T47D (cell line): Measurements from ENCODE around the gene PDIA2.

Experiments
- DNase-seq, 2 experiments: peaks; one replicate each; pipeline versions ENCODE4 v3.0.0 to v3.0.0-alpha.2; 2011 to 2012; ENCODE audit warnings: low read depth in 1 of 2, low spot score in 1 of 2
- JUND ChIP-seq: IDR thresholded peaks from 2 replicates; pipeline ENCODE4 v1.6.1; 2012; ENCODE audit warnings: low read depth
- in situ Hi-C: cut with HindIII; loops from 2 replicates; pipeline ENCODE4 v1.10.0; 2016; ENCODE audit warnings: low sequenced_read_pairs, low pct_unique_long_range_greater_than_20kb

PDIA2 gene, protein sequence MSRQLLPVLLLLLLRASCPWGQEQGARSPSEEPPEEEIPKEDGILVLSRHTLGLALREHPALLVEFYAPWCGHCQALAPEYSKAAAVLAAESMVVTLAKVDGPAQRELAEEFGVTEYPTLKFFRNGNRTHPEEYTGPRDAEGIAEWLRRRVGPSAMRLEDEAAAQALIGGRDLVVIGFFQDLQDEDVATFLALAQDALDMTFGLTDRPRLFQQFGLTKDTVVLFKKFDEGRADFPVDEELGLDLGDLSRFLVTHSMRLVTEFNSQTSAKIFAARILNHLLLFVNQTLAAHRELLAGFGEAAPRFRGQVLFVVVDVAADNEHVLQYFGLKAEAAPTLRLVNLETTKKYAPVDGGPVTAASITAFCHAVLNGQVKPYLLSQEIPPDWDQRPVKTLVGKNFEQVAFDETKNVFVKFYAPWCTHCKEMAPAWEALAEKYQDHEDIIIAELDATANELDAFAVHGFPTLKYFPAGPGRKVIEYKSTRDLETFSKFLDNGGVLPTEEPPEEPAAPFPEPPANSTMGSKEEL

DNA sequence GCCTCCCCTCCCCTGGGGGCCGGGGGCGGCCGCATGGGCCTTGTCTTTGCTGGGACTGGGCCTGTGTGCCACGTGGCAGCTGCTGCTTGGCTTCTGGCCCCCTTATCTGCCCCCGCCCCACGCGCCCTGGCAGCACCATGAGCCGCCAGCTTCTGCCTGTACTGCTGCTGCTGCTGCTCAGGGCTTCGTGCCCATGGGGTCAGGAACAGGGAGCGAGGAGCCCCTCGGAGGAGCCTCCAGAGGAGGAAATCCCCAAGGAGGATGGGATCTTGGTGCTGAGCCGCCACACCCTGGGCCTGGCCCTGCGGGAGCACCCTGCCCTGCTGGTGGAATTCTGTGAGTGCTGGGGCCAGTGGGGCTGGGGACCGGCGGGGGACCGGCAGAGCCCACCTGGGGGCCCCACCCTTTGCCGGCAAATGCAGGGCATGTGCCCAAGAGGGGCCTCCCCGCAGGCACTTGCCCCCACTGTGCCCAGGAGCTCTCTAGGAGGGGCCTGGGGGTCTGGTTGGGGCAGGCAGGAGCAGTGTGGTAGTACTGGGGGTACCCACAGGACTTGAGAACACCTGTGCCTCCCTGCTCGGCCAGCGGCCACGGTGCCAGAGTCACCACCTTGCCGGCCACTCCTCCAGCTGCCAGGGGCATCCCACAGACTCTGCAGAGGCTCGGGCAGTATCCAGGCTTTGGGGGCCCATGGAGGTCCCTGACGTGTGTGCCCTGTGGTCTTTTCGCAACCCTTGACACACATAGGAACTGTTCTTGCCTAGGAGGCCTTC, at the start of gene PDIA2:
TSS of gene PDIA2 (plus strand) at position 132 of the 773 bp plus-strand sequence. CDS start at position 138, 6 bp downstream.
- in situ Hi-C loops, result no loop called here
- no peak for DNase-seq
- no peak for TF ChIP-seq JUND

DNA sequence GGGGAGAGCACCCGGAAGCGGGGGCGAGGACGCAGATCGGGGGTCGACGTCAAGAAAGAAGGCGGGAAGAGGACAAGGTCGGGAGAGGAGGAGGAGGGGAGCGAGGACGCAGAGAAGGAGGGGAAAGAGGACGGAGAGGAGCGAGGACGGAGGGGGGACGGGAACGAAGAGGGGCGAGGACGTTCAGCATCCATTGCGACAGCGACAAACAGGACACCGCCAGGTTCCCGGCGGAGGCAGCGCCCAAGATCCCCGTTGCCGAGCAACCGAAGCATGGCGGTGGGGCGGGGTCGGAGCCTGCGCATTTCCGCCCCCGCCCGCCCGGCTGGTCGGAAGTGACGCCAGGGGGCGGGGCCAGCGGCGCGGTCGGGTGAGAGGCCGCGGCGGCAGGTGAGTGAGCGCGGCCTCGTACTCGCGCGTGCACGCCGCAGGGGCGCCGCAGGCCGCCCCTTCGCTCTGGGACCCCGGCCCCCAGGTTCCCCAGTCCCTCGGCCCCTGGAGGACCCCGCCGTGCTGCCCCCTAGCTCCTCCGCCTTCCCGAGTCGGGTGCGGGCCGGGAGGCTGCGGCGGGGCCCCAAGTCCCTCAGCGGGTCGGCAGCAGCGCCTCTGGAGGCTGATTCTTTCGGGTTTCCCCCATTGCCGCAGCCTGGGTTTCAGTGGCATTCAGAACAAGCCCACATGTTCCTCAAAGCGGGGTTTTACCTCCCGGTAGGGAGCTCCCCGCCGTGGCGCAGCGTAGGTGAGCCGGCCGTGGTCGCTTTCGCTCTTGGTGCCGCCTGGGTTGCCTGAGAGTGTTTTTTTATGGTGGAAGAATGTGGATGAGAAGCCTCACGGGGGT, 48.3 kb upstream of the PDIA2 start, which contains the start of gene FAM234A:
TSS of gene FAM234A (plus strand) at position 354 of the 838 bp plus-strand sequence. CDS start 19,593 bp downstream, outside the sequence.
- peak; percentile 89 to 95 for DNase-seq
- no peak for TF ChIP-seq JUND
- in situ Hi-C loops, result no loop called here

DNA sequence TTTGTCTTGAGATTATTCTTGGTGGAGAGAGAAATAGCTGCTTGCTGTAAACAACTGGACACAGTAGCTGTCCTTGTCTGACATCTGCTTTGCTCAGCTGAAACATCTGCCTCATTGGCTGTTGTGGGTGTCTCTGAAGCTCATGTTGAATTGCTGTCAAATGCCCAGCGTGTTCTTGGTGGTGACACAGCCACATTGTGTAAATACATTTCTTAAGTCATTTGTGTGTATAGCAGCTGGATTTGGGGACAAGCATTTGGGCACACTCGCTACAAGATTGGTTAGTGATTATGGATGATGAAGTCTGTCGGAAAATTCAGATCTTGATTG, 43.1 kb upstream of the PDIA2 start:
- TF ChIP-seq JUND, result no peak
- DNase-seq, result peak in 1 of 2 experiments; percentile 23
- in situ Hi-C loops, result no loop called here

DNA sequence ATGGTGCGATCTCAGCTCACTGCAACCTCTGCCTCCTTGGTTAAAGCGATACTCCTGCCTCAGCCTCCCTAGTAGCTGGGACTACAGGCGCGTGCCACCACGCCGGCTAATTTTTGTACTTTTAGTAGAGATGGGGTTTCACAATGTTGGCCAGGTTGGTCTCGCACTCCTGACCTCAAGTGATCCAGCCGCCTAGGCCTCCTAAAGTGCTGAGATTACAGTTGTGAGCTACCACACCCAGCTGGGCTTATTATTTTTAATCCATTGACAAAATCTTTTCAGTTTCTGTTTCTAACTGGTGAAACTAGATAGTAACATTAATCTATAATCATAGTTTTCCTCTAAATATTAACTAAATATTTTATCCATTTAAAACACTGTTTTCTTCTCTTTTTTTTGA, 42.4 kb upstream of the PDIA2 start:
- in situ Hi-C loops, result no loop called here
- DNase-seq, result no peak
- no peak for TF ChIP-seq JUND

DNA sequence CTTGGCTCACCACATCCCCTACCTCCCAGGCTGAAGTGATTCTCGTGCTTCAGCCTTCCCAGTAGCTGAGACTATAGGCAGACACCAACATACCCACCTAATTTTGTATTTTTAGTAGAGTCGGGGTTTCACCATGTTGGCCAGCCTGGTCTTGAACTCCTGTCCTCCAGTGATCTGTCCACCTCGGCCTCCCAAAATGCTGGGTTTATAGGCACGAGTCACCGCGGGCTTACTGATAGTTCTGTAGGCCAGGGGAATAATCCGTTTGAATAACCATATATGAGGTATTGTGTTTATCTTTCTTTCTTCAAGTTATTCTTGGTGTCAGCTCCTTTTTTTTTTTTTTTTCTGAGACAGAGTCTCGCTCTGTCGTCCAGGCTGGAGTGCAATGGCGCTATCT, 40.7 kb upstream of the PDIA2 start:
- in situ Hi-C loops, result no loop called here
- no peak for TF ChIP-seq JUND
- DNase-seq, result no peak

DNA sequence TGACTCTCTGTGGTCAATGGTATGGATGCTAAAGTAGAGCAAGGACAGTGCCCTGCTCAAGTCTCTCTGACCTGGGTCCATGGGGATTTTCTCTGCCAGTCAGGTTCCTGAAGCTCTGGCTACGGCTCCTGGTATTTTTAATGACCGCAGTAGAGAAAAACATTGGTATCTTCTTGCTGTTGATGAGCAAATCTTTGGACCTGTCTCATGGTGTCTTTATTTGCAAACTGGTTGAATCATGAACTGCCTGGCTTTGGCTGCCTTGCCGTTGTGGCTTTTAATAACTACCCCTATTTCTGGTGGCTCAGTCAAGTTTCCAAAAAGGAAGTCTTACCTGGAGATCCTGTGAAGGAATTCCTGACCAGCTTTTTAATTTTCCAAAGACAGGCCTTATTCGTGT, 39.6 kb upstream of the PDIA2 start:
- no peak for TF ChIP-seq JUND
- in situ Hi-C loops, result no loop called here
- no peak for DNase-seq

DNA sequence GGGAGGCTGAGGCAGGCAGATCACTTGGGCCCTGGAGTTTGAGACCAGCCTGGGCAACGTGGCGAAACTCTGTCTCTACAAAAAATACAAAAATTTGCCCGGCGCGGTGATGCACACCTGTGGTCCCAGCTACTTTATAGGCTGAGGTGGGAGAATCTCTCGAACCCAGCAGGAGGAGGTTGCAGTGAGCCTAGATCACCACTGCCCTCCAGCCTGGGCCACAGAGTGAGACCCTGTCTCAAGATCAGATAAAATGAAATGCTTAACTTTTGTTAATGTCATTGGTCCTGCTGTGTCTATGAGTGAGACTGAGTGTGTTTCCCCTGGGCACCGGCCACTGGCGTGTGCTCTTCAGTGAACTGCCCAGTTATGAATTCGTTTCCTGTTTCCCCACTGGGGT, 37.9 kb upstream of the PDIA2 start:
- in situ Hi-C loops, result no loop called here
- DNase-seq, result no peak
- TF ChIP-seq JUND, result no peak

DNA sequence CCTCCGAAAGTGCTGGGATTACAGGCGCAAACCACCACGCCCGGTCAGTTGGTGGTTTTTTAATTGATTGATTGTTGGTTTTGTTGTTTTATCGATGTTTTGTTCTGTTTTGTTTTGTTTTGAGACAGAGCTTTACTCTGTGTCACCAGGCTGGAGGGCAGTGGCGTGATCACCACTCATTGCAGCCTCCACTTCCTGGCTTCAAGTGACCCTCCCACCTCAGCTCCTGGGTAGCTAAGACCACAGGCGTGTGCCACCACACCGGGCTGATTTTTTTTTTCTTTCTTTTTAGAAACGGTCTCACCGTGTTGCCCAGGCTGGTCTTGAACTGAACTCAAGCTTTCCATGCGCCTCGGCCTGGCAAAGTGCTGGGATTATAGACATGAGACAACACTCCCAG, 35.9 kb upstream of the PDIA2 start:
- DNase-seq, result no peak
- TF ChIP-seq JUND, result no peak
- in situ Hi-C loops, result no loop called here

DNA sequence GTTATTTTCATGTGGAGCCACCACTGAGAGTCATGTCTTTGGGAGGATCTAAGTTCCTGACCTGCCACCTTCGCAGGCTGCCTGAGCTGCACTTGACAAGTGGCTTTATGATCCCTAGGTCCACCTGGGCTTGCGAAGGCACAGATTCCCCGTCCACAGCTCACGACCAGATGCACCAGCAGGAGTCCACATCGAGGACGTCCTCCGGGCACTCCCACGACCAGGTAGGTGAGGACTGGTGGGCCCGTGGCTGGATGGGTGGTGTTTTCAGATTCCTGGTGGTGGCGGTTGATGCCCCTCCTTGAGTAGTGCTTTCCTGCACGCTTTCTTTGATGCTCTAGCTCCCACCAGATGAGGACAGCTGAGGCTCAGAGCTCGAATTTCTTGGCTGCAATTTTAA, 33.5 kb upstream of the PDIA2 start:
- TF ChIP-seq JUND, result no peak
- in situ Hi-C loops, result no loop called here
- DNase-seq, result no peak

DNA sequence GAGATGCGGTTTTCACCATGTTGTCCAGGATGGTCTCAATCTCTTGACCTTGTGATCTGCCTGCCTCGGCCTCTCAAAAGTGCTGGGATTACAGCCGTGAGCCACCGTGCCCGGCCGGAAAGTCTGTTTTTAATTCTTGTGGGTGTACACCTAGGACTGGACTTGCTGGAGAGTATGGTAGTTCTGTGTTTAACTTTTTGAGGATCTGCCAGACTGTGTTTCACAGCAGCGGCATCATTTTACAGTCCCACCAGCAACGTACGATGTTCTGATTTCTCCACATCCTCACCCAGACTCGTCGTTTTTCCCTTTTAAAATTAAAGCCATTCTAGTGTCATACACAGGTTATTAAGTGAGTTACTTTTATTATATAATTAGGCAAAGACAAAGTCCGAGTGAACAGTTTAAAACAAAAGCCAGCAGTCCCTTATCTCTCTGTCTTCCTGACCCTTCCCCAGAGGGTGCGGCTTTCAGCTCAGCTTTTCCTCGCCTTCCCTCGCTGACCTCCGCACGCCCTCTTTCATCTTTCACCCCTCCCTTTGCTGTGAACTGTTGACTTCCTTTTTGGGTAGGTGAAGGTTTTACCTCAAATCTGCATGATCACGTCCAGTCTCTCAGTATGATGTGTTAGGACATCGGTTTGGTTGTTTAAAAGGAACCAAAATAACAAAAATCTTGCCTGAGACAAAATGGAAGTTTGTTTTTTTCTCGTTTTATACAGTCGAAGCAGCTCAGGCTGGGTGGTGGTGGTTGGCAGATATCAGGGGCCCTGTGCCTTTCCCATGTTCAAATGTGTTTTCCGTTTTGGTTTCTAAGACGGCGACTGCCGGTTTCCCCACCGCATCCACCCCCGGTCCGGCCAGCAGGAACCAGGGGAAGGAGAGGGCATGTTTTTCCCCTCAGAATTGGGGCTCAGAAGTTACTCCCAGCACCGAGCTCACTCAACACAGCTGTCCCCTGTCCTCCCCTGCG, 30.3 kb upstream of the PDIA2 start:
- DNase-seq, result no peak
- in situ Hi-C loops, result no loop called here
- TF ChIP-seq JUND, result no peak

DNA sequence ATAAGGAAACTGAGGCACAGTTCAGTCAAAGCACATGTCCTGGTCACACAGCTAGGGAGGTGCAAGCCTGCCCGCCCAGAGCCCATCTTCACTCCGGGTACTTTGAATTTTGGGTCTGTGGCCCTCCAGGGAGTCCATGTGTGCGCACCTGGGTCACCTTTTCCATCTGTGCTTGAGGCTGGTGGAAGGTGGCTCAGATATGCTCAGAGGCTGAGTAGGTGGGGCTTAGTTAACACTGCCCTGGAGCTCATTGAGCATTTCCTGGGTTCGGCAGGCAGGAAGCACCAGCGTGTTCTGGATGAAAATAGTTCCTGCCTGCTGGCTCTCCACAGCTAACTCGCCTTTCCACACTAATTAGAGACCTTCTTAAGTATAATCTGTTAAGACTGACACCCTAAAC, 29.1 kb upstream of the PDIA2 start:
- DNase-seq, result no peak
- in situ Hi-C loops, result no loop called here
- no peak for TF ChIP-seq JUND
